WTC11 (cell line): Measurements from ENCODE around the gene JMJD7. TPM values are rescaled to one million over a fixed set of nuclear protein-coding genes. Genes with fewer than 3 reads are reported as not detected.
"Not testable (repeated sequence)": the region's sequence is repeated elsewhere in the genome, so short reads cannot be mapped to it uniquely, and the experiment has no call there.

Experiments
- ATAC-seq: fragments of 200-7000 bp; cut with Tn5 transposase; 2 replicates; pipeline ENCODE4 v1.10.0; 2021; ENCODE audit warnings: mild to moderate bottlenecking, moderate library complexity
- CTCF ChIA-PET: fragments of 300-600 bp; sonication (Branson Sonifier 250); formaldehyde crosslinking; loops from one replicate; lab custom pipeline; 2021; ENCODE audit warnings: antibody characterized with exemption; lab: Charles Lee
- POLR2A ChIA-PET: fragments of 350-600 bp; sonication (Branson Sonifier 250); formaldehyde crosslinking; loops from one replicate; lab custom pipeline; 2021; ENCODE audit warnings: antibody characterized with exemption; lab: Charles Lee
- DNase-seq: peaks from one replicate; pipeline ENCODE4 v3.0.0; 2021; ENCODE audit warnings: low spot score
- H3K27ac Mint-ChIP-seq: 2 replicates; pipeline ENCODE4 v1.8.0; 2021; ENCODE audit warnings: mixed read lengths
- H3K27me3 Mint-ChIP-seq: 2 replicates; pipeline ENCODE4 v1.8.0; 2021; ENCODE audit warnings: low read depth, mild to moderate bottlenecking, moderate library complexity, mixed read lengths
- H3K36me3 Mint-ChIP-seq: 2 replicates; pipeline ENCODE4 v1.8.0; 2021; ENCODE audit warnings: mixed read lengths
- H3K4me1 Mint-ChIP-seq: 2 replicates; pipeline ENCODE4 v1.8.0; 2022; ENCODE audit warnings: mixed read lengths
- H3K4me3 Mint-ChIP-seq: 2 replicates; pipeline ENCODE4 v1.8.0; 2021; ENCODE audit warnings: mild to moderate bottlenecking, moderate library complexity, mixed read lengths
- H3K9me3 Mint-ChIP-seq: 2 replicates; pipeline ENCODE4 v1.8.0; 2021; ENCODE audit warnings: mixed read lengths
- EMX1 ChIP-seq: fragments of 250-450 bp; sonication (Bioruptor Pico); IDR thresholded peaks from 2 replicates; pipeline ENCODE4 v1.8.0; 2021; ENCODE audit warnings: mild to moderate bottlenecking
- FOXJ3 ChIP-seq: sonication (generic); formaldehyde crosslinking; IDR thresholded peaks from 2 replicates; pipeline ENCODE4 v1.9.0; 2021; ENCODE audit warnings: missing genetic modification reagents, mild to moderate bottlenecking, borderline replicate concordance
- FOXP4 ChIP-seq: sonication (generic); formaldehyde crosslinking; IDR thresholded peaks from 2 replicates; pipeline ENCODE4 v1.8.0; 2022; ENCODE audit warnings: mild to moderate bottlenecking, missing genetic modification reagents
- GTF2I ChIP-seq: fragments of 250-450 bp; sonication (Bioruptor Pico); conservative IDR thresholded peaks from 2 replicates; pipeline ENCODE4 v1.4.0; 2021; ENCODE audit warnings: mild to moderate bottlenecking
- HMGXB4 ChIP-seq: sonication (generic); formaldehyde crosslinking; IDR thresholded peaks from 2 replicates; pipeline ENCODE4 v1.8.1; 2023; ENCODE audit warnings: mild to moderate bottlenecking, moderate library complexity, missing genetic modification reagents
- JUN ChIP-seq: sonication (generic); formaldehyde crosslinking; IDR thresholded peaks from 2 replicates; pipeline ENCODE4 v1.8.0; 2023; ENCODE audit warnings: mild to moderate bottlenecking, missing genetic modification reagents
- KAT7 ChIP-seq: sonication (generic); formaldehyde crosslinking; IDR thresholded peaks from 2 replicates; pipeline ENCODE4 v1.8.1; 2023; ENCODE audit warnings: missing genetic modification reagents, mild to moderate bottlenecking, borderline replicate concordance
- NFATC4 ChIP-seq: fragments of 250-450 bp; sonication (Bioruptor Pico); IDR thresholded peaks from 2 replicates; pipeline ENCODE4 v1.9.0; 2021; ENCODE audit warnings: mild to moderate bottlenecking
- SMAD4 ChIP-seq: sonication (generic); formaldehyde crosslinking; IDR thresholded peaks from 2 replicates; pipeline ENCODE4 v1.8.0; 2022; ENCODE audit warnings: mild to moderate bottlenecking, missing genetic modification reagents
- SOX15 ChIP-seq: fragments of 250-450 bp; sonication (Bioruptor Pico); IDR thresholded peaks from 2 replicates; pipeline ENCODE4 v1.9.0; 2021; ENCODE audit warnings: mild to moderate bottlenecking
- SP1 ChIP-seq: sonication (generic); formaldehyde crosslinking; conservative IDR thresholded peaks from 2 replicates; pipeline ENCODE4 v1.8.1; 2022; ENCODE audit warnings: missing genetic modification reagents
- TEAD4 ChIP-seq: sonication (generic); formaldehyde crosslinking; IDR thresholded peaks from 2 replicates; pipeline ENCODE4 v1.8.0; 2022; ENCODE audit warnings: mild to moderate bottlenecking, missing genetic modification reagents
- USF1 ChIP-seq: sonication (generic); formaldehyde crosslinking; IDR thresholded peaks from 2 replicates; pipeline ENCODE4 v1.8.0; 2022; ENCODE audit warnings: mild to moderate bottlenecking, missing genetic modification reagents
- USF2 ChIP-seq: sonication (generic); formaldehyde crosslinking; IDR thresholded peaks from 2 replicates; pipeline ENCODE4 v1.8.1; 2023; ENCODE audit warnings: mild to moderate bottlenecking, missing genetic modification reagents, moderate library complexity
- ZNF138 ChIP-seq: sonication (generic); formaldehyde crosslinking; conservative IDR thresholded peaks from 2 replicates; pipeline ENCODE4 v1.8.1; 2022; ENCODE audit warnings: mild to moderate bottlenecking, moderate library complexity, missing genetic modification reagents
- ZNF317 ChIP-seq: sonication (generic); formaldehyde crosslinking; IDR thresholded peaks from 2 replicates; pipeline ENCODE4 v1.8.1; 2023; ENCODE audit warnings: low read depth, mild to moderate bottlenecking, moderate library complexity, missing genetic modification reagents, borderline replicate concordance
- ZNF425 ChIP-seq: fragments of 250-450 bp; sonication (Bioruptor Pico); conservative IDR thresholded peaks from 2 replicates; pipeline ENCODE4 v1.9.0; 2021; ENCODE audit warnings: mild to moderate bottlenecking
- ZNF512 ChIP-seq: sonication (generic); formaldehyde crosslinking; IDR thresholded peaks from 2 replicates; pipeline ENCODE4 v1.8.1; 2022; ENCODE audit warnings: missing genetic modification reagents, borderline replicate concordance
- ZNF532 ChIP-seq: fragments of 250-450 bp; sonication (Bioruptor Pico); IDR thresholded peaks from 2 replicates; pipeline ENCODE4 v1.9.0; 2021; ENCODE audit warnings: mild to moderate bottlenecking, borderline replicate concordance
- total RNA-seq: library from RNA; stranded (reverse); gene quantifications from 3 replicates; pipeline ENCODE4 v1.2.3, GENCODE V29; 2021

JMJD7 gene
- total RNA-seq, 1 experiment from 2014 or later = 19.9 TPM

GRCh38 chr15:41828807-41829141, 882 bp downstream of the JMJD7 start (continued):
- no peak for TF ChIP-seq ZNF425 (CRISPR knock-in tag)
- no peak for TF ChIP-seq SMAD4 (CRISPR knock-in tag)
- TF ChIP-seq TEAD4 (CRISPR knock-in tag) = no peak
- TF ChIP-seq NFATC4 = no peak

- ChIA-PET POLR2A (no interaction called here), CTCF (interaction anchor here (0.8 kb wide), 1 partner anchor 75 kb away, joined by 3 read pairs; no protein-coding TSS in a partner anchor)
- Mint-ChIP-seq H3K27ac (no peak overlapping the region), H3K4me3 (no peak overlapping the region), H3K27me3 (no peaks in the 10 kb centered on the region), H3K4me1 (peaks cover 7% of the 10 kb centered on the region), H3K9me3 (no peaks in the 10 kb centered on the region), H3K36me3 (peaks cover 2% of the 10 kb centered on the region; the same call in 1 of the 2 replicates)
- ATAC-seq (no peak), DNase-seq (no peak)
- TF ChIP-seq FOXP4 (CRISPR knock-in tag) = no peak
- TF ChIP-seq EMX1 (CRISPR knock-in tag) = no peak
- TF ChIP-seq ZNF512 (CRISPR knock-in tag) = no peak
- TF ChIP-seq JUN = no peak
- TF ChIP-seq HMGXB4 (CRISPR knock-in tag) = no peak
- no peak for TF ChIP-seq USF1 (CRISPR knock-in tag)
- TF ChIP-seq TEAD4 (CRISPR knock-in tag) = no peak
- no peak for TF ChIP-seq FOXJ3 (CRISPR knock-in tag)
- no peak for TF ChIP-seq ZNF532 (CRISPR knock-in tag)
- no peak for TF ChIP-seq ZNF138 (CRISPR knock-in tag)
- no peak for TF ChIP-seq USF2 (CRISPR knock-in tag)
- no peak for TF ChIP-seq SP1 (CRISPR knock-in tag)
- no peak for TF ChIP-seq KAT7 (CRISPR knock-in tag)
- no peak for TF ChIP-seq GTF2I (CRISPR knock-in tag)
- TF ChIP-seq ZNF317 (CRISPR knock-in tag) = no peak
- no peak for TF ChIP-seq SOX15
Measured at GRCh38 chr15:41829959-41830646, 2.2 kb downstream of the JMJD7 start.

- CTCF ChIA-PET = interaction anchor here (0.6 to 1.5 kb wide), 4 partner anchors 11 to 73 kb away, joined by 3 to 8 read pairs (median 4); no protein-coding TSS in a partner anchor
- not testable (repeated sequence) for H3K4me3 Mint-ChIP-seq
Measured at GRCh38 chr15:41831291-41831690, 3.4 kb downstream of the JMJD7 start.

More at GRCh38 chr15:41831291-41831690, 3.4 kb downstream of the JMJD7 start:
- H3K36me3 Mint-ChIP-seq, POLR2A ChIA-PET, H3K27me3 Mint-ChIP-seq, H3K9me3 Mint-ChIP-seq, ATAC-seq, H3K4me1 Mint-ChIP-seq, DNase-seq, H3K27ac Mint-ChIP-seq: not testable (repeated sequence)
